NCI-H2107 (cell line): ENCODE data around the gene KRT77.
"Not testable (repeated sequence)": the region's sequence is repeated elsewhere in the genome, so short reads cannot be mapped to it uniquely, and the experiment has no call there.

Source experiments
- DNase-seq: peaks from one replicate; lab custom pipeline; 2025; lab: John Stamatoyannopoulos, UW

The KRT77 gene

GRCh38 chr12:52722680-52723079, 19.4 kb upstream of the KRT77 start:
- no peak for DNase-seq

- DNase-seq, result no peak
Measured at GRCh38 chr12:52721838-52722470, 18.6 kb upstream of the KRT77 start.

GRCh38 chr12:52720365-52720886, 17.1 kb upstream of the KRT77 start:
- DNase-seq, result no peak

GRCh38 chr12:52716061-52716460, 12.7 kb upstream of the KRT77 start:
- no peak for DNase-seq

- no peak for DNase-seq
Measured at GRCh38 chr12:52715416-52715815, 12.1 kb upstream of the KRT77 start.

- DNase-seq, result no peak
Measured at GRCh38 chr12:52714887-52715281, 11.6 kb upstream of the KRT77 start.

GRCh38 chr12:52713960-52714886, 10.9 kb upstream of the KRT77 start:
- no peak for DNase-seq

GRCh38 chr12:52712122-52712521, 8.8 kb upstream of the KRT77 start:
- not testable (repeated sequence) for DNase-seq

- DNase-seq, result no peak
Measured at GRCh38 chr12:52710730-52711129, 7.4 kb upstream of the KRT77 start.

- DNase-seq, result no peak
Measured at GRCh38 chr12:52708010-52708409, 4.7 kb upstream of the KRT77 start.

GRCh38 chr12:52704464-52704863, 1.1 kb upstream of the KRT77 start:
- DNase-seq, result no peak

- DNase-seq, result no peak
Measured at GRCh38 chr12:52703878-52704277, 554 bp upstream of the KRT77 start.

GRCh38 chr12:52702338-52702737, 986 bp downstream of the KRT77 start:
- DNase-seq, result no peak

- DNase-seq, result no peak
Measured at GRCh38 chr12:52701281-52701680, 2.0 kb downstream of the KRT77 start.

GRCh38 chr12:52699960-52700359, 3.4 kb downstream of the KRT77 start:
- DNase-seq, result no peak

- no peak for DNase-seq
Measured at GRCh38 chr12:52699373-52699772, 4.0 kb downstream of the KRT77 start.

- no peak for DNase-seq
Measured at GRCh38 chr12:52698651-52699340, 4.5 kb downstream of the KRT77 start.

- DNase-seq, result no peak
Measured at GRCh38 chr12:52697058-52697582, 6.2 kb downstream of the KRT77 start.

GRCh38 chr12:52696588-52696987, 6.7 kb downstream of the KRT77 start:
- DNase-seq, result no peak

GRCh38 chr12:52695039-52695438, 8.3 kb downstream of the KRT77 start:
- no peak for DNase-seq

- DNase-seq, result no peak
Measured at GRCh38 chr12:52694151-52694550, 9.2 kb downstream of the KRT77 start.

GRCh38 chr12:52693261-52693660, 10.1 kb downstream of the KRT77 start:
- no peak for DNase-seq
